CD4-positive, alpha-beta T cell treated with Interleukin-15 for 1 hour (primary cell): ENCODE results near the gene LRP1.
"Not testable (repeated sequence)": the region's sequence is repeated elsewhere in the genome, so short reads cannot be mapped to it uniquely, and the experiment has no call there.

Source experiments
- DNase-seq: peaks from one replicate; pipeline ENCODE4 v3.0.0-alpha.2; 2020

LRP1 gene

GRCh38 chr12:57112492-57113294 lies 15.6 kb upstream of the LRP1 start:
- no peak for DNase-seq

DNA sequence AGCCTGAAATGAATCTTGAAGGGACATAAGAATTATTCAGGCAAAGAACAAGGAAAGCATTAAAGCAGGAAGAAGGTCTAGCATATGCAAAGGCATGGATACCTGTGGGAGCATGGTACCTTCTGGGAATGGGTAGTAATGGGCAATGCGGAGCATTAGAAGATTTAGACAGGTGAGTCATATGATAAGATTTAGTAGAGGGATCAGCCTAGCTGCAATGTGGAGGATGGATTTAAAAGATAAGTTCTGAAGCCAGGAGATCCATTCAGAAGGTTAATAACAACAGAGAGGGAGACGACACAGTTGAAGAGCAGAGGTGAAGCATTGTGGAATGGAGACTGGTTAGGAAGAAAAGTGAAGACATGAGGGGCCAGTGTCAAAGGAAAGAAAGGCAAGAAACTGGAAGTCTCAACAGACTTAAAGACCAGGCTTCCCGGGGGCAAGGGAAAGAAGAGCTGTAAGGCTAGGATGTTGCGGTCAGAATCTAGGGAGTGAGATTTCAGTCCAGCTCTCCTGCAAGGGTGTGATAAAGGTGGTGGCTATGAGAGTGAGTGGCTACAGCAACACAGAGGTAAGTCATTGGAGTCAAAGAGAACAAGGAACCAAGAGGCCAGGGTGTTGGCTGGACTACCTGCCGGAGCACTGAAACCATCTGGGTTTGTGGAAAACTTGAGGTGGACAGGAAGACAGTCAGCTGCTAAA lies 11.6 kb upstream of the LRP1 start:
- no peak for DNase-seq

GRCh38 chr12:57118711-57119271 lies 9.5 kb upstream of the LRP1 start:
- peak; percentile 45 for DNase-seq

DNA sequence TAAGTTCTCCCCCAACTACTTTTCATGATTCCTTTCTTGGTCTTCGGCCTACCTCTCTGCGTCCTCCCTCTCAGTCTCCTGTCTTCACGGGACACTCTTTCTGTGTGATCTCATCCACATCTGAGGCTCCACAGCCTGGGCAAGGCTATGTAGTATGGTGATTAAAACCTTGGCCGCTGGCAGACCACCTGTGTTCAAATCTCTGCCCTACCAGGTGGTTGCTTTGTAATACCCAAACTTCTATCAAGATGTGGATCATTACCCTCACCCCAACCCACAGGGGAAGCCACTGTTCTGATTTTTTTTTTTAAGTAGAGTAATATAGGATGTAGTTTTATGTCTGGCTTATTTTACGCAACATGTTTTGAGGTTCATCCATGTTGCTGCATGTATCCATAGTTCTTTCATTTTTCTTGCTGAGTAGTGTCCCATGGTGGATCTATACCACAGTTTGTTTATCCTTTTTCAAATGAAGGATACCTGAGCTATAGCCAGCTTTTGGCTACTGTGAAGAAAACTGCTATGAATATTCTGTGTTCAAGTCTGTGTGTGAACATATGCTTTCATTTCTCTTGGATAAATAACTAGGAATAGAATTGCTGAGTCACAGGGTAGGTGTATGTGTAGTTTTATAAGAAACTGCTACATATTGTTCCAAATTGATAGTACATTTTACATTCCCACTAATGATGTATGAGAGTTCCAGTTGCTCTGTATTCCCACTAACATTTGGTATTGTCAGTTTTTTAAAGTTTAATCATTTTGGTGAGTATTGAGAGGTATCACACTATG lies 8.8 kb upstream of the LRP1 start:
- no peak for DNase-seq

DNA sequence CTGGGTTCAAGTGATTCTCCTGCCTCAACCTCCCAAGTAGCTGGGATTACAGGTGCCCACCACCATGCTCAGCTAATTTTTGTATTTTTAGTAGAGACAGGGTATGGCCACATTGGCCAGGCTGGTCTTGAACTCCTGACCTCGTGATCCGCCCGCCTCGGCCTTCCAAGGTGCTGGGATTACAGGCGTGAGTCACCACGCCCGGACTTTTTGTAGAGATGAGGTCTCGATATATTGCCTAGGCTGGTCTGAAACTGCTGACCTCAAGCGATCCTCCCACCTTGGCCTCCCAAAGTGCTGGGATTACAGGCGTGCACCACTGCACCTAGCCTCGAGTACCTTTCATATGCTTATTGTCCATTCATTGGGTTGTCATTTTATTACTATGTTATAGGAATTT lies 7.6 kb upstream of the LRP1 start:
- not testable (repeated sequence) for DNase-seq

- no peak for DNase-seq
These were observed 4.5 kb upstream of the LRP1 start for GRCh38 chr12:57123813-57124212.

- peak; percentile 73 for DNase-seq
These were observed 3.9 kb upstream of the LRP1 start for GRCh38 chr12:57124261-57124877.

DNA sequence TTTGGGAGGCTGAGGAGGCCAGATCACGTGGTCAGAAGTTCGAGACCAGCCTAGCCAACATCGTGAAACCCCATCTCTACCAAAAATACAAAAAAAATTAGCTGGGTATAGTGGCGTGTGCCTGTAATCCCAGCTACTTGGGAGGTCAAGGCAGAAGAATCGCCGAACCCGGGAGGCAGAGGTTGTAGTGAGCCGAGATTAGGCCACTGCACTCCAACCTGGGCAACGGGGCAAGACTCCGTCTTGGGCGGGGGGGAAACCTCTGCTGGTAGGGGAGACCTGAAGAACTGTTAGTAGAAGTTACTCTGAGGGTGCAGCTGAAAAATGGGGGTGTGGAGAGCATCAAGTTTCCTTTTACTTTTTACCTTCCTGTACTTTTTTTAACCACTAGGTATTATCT lies 2.2 kb upstream of the LRP1 start:
- no peak for DNase-seq

GRCh38 chr12:57126561-57126960 lies 1.7 kb upstream of the LRP1 start:
- DNase-seq, result no peak

DNA sequence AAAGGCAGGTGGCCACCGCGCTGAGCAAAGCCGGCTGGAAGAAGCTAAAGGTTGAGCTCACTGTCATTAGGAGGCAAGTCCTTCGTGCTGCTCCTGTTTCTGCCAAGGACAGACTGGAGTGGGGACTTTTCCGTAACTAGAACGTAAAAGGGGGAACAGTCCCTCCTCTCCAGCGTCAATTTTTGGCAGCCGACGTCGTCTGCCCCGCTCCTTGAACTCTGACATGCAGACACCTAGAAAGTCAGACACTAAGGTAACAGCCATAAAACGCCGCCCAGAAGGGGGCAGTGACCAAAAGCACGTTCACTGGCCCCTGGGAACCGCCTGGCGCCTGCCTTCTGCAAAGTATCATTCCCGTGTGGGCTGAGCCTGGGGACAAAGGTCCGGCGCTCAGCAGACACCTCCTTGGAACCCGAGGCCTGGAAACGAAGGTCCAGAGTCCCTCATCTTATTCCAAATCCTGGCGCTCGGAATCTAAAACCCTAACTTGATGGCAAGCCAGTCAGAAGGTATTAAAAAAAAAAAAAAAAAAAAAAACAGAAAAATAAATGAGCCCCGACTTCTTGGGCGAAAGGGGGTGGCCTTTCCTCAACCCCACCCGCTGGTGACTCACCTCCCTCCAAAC lies 1.1 kb upstream of the LRP1 start:
- peak; percentile 70 for DNase-seq

DNA sequence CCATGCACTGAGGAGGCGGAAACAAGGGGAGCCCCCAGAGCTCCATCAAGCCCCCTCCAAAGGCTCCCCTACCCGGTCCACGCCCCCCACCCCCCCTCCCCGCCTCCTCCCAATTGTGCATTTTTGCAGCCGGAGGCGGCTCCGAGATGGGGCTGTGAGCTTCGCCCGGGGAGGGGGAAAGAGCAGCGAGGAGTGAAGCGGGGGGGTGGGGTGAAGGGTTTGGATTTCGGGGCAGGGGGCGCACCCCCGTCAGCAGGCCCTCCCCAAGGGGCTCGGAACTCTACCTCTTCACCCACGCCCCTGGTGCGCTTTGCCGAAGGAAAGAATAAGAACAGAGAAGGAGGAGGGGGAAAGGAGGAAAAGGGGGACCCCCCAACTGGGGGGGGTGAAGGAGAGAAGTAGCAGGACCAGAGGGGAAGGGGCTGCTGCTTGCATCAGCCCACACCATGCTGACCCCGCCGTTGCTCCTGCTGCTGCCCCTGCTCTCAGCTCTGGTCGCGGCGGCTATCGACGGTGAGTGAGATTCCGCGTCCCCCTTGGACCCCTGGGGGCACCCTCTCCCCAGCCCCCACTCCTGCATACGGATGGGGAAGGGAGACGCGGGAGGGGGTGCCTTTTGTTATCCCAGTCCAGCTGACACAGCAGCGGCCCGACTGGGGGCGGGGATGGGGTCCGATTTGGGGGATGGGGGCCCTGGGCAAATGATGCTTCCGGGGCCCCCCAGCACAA lies 400 bp downstream of the LRP1 start:
- DNase-seq, result no peak

DNA sequence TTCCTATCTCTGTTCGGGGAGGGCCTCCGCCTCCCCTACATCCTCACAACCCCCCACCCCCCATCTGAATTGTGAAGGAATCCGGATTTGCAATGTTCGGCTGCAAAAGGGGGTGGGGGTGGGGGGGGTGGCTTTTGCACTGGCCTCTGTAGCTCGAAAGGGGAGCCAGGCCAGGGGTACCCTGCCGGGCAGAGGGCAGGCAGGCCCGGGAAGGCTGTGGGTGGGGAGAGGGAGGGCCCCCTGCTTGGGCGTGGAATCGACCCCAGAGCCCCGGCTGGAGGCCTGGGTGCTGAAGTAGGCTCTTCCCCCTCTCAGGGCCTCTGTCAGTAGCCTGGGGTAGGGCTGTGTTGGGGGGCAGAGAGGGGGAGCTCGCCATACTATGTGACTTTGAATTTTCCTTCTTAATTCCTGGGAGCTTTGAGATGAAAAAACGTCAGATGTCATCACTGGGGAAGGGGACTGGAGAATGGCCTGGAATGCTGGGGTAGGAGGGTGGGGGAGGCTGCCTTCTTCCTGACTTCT lies 1.1 kb downstream of the LRP1 start:
- no peak for DNase-seq

DNA sequence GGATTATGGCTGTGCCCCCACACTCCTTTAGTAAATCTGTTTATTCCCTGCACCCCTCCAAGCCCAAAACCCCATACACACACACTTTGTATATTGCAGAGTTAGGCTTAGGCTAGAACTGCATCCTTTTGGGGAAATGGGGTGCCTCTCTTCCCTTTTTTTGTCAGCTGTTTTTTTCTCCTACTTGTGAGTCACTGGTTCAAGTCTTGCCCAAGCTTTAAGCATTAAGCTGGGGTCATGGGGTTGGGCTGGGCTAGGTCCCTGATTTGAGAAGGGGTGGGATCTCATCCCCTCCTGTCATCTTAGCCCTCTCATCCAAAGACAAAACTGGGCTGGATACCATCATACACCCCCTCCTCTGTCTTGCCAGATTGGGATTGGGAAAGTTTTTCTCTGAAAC lies 1.6 kb downstream of the LRP1 start:
- peak; percentile 32 for DNase-seq

DNA sequence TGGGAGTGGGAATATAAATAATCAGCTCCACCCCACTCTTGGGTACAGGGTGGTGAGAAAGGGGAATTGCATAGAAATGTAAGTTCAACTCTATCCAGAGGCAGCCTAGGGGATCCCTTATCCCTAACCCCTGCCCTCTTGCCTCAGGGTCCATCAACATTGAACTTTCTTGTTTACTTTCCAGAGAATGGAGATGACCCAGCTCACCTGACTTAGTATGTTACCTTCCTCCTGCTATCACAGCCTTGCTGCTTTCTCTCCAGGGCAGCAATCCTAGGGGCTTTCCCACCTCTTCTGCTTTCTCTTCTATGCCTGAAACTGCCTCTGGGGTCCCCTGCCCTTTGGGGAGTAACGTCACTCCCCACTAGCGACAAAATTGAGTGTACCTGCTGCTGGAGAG lies 2.7 kb downstream of the LRP1 start:
- DNase-seq, result no peak

- DNase-seq, result no peak
These were observed 3.8 kb downstream of the LRP1 start for GRCh38 chr12:57131896-57132744.

GRCh38 chr12:57133013-57133569 lies 4.8 kb downstream of the LRP1 start:
- DNase-seq, result no peak

DNA sequence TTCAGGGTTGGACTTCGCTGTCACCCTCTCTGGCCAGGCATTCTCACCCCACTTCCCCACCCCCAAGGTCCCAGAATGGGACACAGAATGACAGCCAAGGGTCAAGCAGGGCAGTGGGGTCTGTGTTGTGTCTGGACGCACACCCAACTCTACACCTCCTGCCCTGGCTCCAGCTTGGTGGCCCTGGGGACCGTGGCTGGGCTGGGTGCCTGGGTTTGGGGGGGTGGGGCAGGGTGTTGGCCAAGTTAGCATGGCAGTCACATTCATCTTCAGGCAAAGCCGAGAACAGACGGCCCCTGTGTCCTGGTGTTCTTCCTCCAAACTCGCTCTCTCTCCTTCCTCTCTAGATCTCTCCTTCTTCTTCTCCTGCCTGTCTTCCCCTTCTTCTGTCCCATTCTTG lies 5.6 kb downstream of the LRP1 start:
- DNase-seq, result no peak

DNA sequence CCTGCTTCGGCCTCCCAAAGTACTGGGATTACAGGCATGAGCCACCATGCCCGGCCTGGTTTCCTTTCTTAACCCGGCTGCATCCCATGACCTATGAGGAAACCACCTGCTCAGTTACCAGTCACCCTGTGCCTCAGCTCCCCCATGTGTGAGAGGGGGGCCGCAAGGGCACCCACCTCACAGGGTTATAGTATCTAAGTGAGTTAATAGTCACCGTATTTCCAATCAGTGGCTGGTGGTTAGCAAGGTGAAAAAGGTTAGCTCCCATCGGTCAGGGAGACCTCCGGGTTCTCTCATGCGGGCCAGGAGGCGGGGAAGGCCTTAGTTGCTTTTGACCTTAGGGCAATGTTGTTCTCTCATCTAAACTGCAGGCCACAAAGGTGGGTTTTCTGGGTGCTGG lies 6.7 kb downstream of the LRP1 start:
- no peak for DNase-seq

DNA sequence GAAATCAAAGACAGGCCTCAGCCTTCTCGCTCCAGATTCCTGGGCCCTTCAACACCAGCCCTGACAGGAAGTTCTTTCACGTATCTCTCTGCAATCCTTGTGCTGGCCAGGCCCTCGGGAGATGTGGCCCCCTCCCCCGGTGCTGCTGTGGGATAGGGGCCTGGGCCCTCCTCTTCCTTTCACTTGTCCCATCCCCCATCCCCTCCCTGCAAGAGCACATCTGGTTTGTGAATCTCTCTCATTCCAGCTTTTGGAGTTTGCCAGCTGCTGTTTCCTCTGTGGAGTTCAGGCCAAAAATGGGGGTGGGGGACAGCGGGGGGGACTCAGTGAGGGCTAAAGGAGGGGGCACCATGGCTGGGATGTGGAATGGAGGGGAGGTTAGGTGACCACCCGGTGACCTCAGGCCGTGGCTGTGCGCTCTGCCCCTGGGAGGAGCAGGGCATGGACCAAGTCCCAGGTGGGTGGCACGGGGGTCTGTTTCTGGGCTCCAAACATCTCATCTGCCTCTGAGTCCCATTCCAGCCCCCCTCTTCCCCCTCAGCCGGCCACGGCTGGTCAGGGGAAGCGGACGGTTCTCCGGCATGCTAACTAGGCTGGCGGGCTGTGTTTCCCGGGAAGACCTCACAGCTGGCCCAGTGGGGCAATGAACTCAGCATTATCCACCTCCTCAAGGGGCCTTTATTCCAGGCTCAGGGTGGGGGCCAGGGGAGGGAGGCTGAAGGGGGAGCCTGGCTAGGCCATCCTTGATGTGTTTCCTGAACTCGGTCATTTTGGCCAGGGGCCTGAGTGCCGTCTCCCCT lies 7.4 kb downstream of the LRP1 start:
- DNase-seq, result no peak
